DOHH2 (cell line): ENCODE data around the gene SETDB1.

Source experiments
- H3F3A ChIP-seq: fragments of 200-600 bp; sonication (generic), shearing (Covaris generic); 2 replicates; pipeline ENCODE4 v1.6.0; 2016; ENCODE audit warnings: antibody characterized with exemption, mild to moderate bottlenecking; ENCODE audit not compliant: control insufficient read depth, insufficient read depth
- H3K27ac ChIP-seq: fragments of 200-600 bp; sonication (generic); 2 replicates; pipeline ENCODE4 v1.5.1; 2014; ENCODE audit warnings: low read depth, mild to moderate bottlenecking, low read length, moderate library complexity
- H3K27me3 ChIP-seq: fragments of 200-600 bp; sonication (generic); 2 replicates; pipeline ENCODE4 v1.6.1; 2014; ENCODE audit warnings: mild to moderate bottlenecking, low read length, mixed read lengths; ENCODE audit not compliant: control insufficient read depth
- H3K36me3 ChIP-seq: fragments of 200-600 bp; sonication (generic); 2 replicates; pipeline ENCODE4 v1.6.1; 2014; ENCODE audit warnings: mild to moderate bottlenecking, low read length, moderate library complexity, mixed read lengths; ENCODE audit not compliant: control insufficient read depth
- H3K4me1 ChIP-seq: fragments of 200-600 bp; sonication (generic); 2 replicates; pipeline ENCODE4 v1.6.1; 2014; ENCODE audit warnings: mild to moderate bottlenecking, low read length, mixed read lengths; ENCODE audit not compliant: control insufficient read depth
- H3K4me2 ChIP-seq: fragments of 200-600 bp; sonication (generic); 2 replicates; pipeline ENCODE4 v1.6.0; 2014; ENCODE audit warnings: mild to moderate bottlenecking, low read length, moderate library complexity
- H3K4me3 ChIP-seq: fragments of 200-600 bp; sonication (generic); 2 replicates; pipeline ENCODE4 v1.5.1; 2014; ENCODE audit warnings: mild to moderate bottlenecking, low read length, mixed read lengths
- H3K79me2 ChIP-seq: fragments of 200-600 bp; sonication (generic); 2 replicates; pipeline ENCODE4 v1.6.1; 2014; ENCODE audit warnings: mild to moderate bottlenecking, low read length, mixed read lengths; ENCODE audit not compliant: control insufficient read depth
- H3K9me2 ChIP-seq: fragments of 200-600 bp; sonication (generic); replicated peaks from 2 replicates; pipeline ENCODE4 v1.6.1; 2014; ENCODE audit warnings: mild to moderate bottlenecking, low read length, mixed read lengths; ENCODE audit not compliant: control insufficient read depth
- H3K9me3 ChIP-seq: fragments of 200-600 bp; sonication (generic); 2 replicates; pipeline ENCODE4 v1.6.1; 2014; ENCODE audit warnings: antibody characterized with exemption, low read length, mixed read lengths; ENCODE audit not compliant: control insufficient read depth, insufficient read depth
- H4K20me1 ChIP-seq: fragments of 200-600 bp; sonication (generic); 2 replicates; pipeline ENCODE4 v1.6.0; 2014; ENCODE audit warnings: low read depth, mild to moderate bottlenecking, antibody characterized with exemption, low read length, moderate library complexity; ENCODE audit not compliant: control insufficient read depth, insufficient read depth
- CTCF ChIP-seq: fragments of 200-600 bp; sonication (generic); IDR thresholded peaks from one replicate; pipeline ENCODE4 v1.5.1; 2014; ENCODE audit warnings: antibody characterized with exemption, mild to moderate bottlenecking, low read depth, low read length; ENCODE audit not compliant: poor library complexity, severe bottlenecking
- EZH2phosphoT487 ChIP-seq: fragments of 200-600 bp; sonication (generic); IDR thresholded peaks from 2 replicates; pipeline ENCODE4 v1.6.1; 2017; ENCODE audit warnings: borderline replicate concordance, mild to moderate bottlenecking, antibody characterized with exemption, low read length, moderate library complexity, mixed read lengths

SETDB1 gene

GRCh38 chr1:150971583-150972416 lies 45.6 kb downstream of the SETDB1 start:
- peak overlapping the region; percentile 84 for H3K4me2 ChIP-seq
- H3K27ac ChIP-seq: no peak overlapping the region
- H3F3A ChIP-seq: peaks cover 7% of the 10 kb centered on the region
- peaks cover 3% of the 10 kb centered on the region; the same call in 1 of the 2 replicates for H4K20me1 ChIP-seq
- H3K79me2 ChIP-seq: peaks cover 72% of the 10 kb centered on the region
- TF ChIP-seq CTCF (peak; percentile 26), EZH2phosphoT487 (no peak)
- peaks cover 59% of the 10 kb centered on the region for H3K36me3 ChIP-seq
- peaks cover 37% of the 10 kb centered on the region for H3K4me1 ChIP-seq
- peak overlapping the region; percentile 90 for H3K4me3 ChIP-seq
- H3K9me3 ChIP-seq: no peaks in the 10 kb centered on the region
- no peaks in the 10 kb centered on the region for H3K27me3 ChIP-seq
- H3K9me2 ChIP-seq: no peaks in the 10 kb centered on the region

- Histone ChIP-seq H3K79me2 (peaks cover 72% of the 10 kb centered on the region), H3F3A (peaks cover 9% of the 10 kb centered on the region), H3K4me2 (peak overlapping the region; percentile 84), H4K20me1 (peaks cover 3% of the 10 kb centered on the region; the same call in 1 of the 2 replicates), H3K9me2 (no peaks in the 10 kb centered on the region), H3K27me3 (no peaks in the 10 kb centered on the region), H3K36me3 (peaks cover 52% of the 10 kb centered on the region), H3K27ac (0 out of 2 replicates have a peak overlapping the region, but pooled peaks have one; percentile 50), H3K9me3 (no peaks in the 10 kb centered on the region), H3K4me1 (peaks cover 43% of the 10 kb centered on the region), H3K4me3 (peak overlapping the region; percentile 90)
- TF ChIP-seq EZH2phosphoT487 (no peak), CTCF (no peak)
These were observed 46.3 kb downstream of the SETDB1 start for GRCh38 chr1:150972417-150972940.

- H3K9me2 ChIP-seq: no peaks in the 10 kb centered on the region
- no peaks in the 10 kb centered on the region for H3K9me3 ChIP-seq
- peak overlapping the region; percentile 50 for H3K27ac ChIP-seq
- peaks cover 3% of the 10 kb centered on the region; the same call in 1 of the 2 replicates for H4K20me1 ChIP-seq
- peak overlapping the region; percentile 84 for H3K4me2 ChIP-seq
- H3K36me3 ChIP-seq: peaks cover 43% of the 10 kb centered on the region
- TF ChIP-seq EZH2phosphoT487: no peak
- TF ChIP-seq CTCF: no peak
- peaks cover 49% of the 10 kb centered on the region for H3K4me1 ChIP-seq
- no peaks in the 10 kb centered on the region for H3K27me3 ChIP-seq
- H3K79me2 ChIP-seq: peaks cover 72% of the 10 kb centered on the region
- H3F3A ChIP-seq: peaks cover 9% of the 10 kb centered on the region
- H3K4me3 ChIP-seq: peak overlapping the region; percentile 90
These were observed 47.2 kb downstream of the SETDB1 start for GRCh38 chr1:150973258-150973835.
